ENCODE data around the gene FBXO46.
A peak's percentile ranks its signal among the peaks of the same experiment; 100 is the strongest.

FBXO46 gene

DNA sequence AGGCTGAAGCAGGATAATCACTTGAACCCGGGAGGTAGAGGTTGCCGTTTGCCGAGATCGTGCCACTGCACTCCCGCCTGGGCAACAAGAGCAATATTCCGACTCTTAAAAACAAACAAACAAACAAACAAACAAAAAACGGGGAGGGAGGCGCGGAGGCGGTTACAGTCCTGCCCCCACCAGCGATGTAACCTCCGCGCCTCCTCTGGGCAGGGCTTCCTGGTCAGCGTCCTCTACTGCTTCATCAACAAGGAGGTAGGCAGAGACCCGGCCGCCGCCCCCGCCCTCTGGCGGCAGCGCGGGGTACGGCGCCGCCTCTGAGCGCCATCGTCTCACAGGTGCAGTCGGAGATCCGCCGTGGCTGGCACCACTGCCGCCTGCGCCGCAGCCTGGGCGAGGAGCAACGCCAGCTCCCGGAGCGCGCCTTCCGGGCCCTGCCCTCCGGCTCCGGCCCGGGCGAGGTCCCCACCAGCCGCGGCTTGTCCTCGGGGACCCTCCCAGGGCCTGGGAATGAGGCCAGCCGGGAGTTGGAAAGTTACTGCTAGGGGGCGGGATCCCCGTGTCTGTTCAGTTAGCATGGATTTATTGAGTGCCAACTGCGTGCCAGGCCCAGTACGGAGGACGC is 49.2 kb downstream of the FBXO46 start:
- peak; percentile 78 for DNase-seq

DNA sequence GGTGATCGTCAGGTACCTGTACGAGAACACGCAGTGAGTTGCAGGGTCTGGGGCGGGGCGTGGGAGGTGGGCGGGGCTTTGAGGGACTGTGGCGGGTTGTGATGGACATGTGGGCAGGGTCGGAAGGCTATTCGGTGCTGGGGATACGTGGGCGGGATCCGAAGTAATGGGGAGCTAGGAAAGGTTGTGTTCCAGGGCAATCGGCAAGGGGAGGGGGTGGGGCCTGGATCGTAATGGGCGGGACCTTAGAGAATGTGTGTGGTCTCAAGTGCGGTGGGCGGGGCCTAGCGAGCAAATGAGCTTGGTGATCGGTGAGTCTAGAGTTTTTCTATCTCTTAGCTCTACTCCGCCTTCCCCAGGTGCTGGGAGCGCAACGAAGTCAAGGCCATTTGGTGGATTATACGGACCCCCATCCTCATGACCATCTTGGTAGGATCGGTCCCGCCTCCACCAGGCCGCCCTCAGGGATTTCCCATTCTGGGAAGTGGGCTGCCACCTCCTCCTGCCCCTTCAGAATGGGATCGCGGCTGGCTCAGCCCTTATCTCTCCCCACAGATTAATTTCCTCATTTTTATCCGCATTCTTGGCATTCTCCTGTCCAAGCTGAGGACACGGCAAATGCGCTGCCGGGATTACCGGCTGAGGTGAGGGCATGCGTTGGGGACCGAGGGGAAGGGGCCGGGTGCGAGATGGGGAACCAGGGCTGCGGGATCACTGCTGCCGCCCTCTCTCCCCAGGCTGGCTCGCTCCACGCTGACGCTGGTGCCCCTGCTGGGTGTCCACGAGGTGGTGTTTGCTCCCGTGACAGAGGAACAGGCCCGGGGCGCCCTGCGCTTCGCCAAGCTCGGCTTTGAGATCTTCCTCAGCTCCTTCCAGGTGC is 53.1 kb downstream of the FBXO46 start:
- DNase-seq = peak; percentile 51

DNA sequence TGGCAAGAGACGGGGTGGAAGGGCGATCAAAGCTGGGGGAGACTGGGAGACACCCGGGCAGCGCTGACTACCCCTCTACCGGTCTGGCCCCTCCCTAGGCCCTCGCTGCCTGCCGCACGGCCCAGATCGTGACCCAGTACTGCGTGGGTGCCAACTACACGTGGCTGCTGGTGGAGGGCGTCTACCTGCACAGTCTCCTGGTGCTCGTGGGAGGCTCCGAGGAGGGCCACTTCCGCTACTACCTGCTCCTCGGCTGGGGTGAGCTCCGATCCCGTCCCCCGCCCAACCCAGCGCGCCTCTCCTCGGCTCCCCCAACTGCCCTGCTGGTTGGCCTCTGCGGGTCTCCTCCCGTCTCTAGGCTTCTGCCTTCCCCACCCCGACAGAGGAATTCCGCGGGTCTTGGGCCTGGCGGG is 53.8 kb downstream of the FBXO46 start:
- no peak for DNase-seq

DNA sequence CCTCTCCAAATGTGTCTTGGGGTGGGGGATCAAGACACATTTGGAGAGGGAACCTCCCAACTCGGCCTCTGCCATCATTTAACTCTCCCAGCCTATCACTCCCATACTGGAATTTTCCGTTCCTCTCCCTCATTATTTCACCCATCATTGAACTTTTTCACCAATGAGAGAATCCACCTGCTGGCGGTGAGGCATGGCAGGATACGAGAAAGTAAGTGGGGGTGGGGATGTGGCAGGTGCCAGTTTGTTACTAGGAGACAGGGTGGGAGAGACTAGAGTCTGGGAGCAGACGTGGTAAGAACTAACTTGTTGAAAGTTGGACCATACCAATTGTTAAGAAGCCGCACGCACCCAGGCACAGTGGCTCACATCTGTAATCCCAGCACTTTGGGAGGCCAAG is 55.8 kb downstream of the FBXO46 start:
- no peak for DNase-seq

DNA sequence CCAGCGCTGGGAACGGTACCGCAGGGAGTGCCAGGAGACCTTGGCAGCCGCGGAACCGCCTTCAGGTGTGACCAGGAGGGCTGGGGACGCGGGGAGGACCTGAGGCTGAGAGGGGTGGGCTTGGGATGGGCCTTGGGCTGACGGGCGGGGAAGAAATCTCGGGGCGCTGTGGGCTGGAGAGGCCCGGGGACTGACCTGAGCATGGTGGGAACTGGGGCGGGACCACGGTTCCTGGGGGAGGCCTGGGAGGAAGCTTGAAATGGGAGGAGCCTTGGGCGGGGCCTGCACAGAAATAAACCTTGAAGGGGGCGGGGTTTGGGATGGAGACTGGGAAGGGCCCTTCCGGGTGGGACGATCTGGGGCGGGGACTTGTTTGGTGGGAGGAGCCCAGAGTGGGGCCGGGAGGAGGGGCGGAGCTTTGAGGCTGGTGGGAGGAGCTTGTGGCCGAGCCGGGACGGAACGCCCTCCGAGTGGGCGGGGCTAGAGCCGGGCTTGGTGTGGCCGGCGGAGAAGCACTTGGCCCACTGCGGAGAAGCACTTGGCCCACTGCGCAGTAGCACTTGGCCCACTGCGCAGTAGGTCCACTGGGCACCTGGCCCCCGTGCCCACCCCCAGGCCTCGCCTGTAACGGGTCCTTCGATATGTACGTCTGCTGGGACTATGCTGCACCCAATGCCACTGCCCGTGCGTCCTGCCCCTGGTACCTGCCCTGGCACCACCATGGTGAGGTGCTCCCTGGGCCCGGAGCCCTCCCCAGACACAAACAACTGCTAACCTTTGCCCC is 59.8 kb downstream of the FBXO46 start:
- DNase-seq = no peak

DNA sequence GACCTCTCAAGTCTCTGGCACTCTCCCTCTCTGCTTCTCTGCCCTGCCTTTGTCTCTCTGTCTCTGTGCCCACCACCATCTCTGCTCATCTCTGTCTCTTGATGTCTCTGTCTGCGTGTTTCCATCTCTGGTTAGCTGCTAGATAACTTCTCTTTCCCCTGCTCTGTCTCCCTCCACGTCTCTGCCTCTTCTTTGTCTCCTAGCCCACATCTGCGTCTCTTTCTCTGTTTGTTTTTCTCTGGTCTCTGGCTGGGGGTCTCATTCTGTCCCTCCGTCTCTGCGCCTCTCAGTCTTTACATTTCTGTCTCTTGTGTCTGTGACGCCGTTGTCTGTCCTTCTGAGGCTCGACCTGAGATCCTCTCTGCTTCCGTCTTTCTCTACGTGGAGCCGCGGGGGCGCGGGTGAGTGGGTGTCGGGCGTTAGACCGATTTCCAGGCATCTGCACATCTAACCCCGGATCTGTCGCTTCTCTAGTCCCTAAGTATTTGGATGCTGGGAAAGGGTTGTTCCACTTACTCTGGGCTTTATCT is 62.3 kb downstream of the FBXO46 start:
- DNase-seq = peak; percentile 17

DNA sequence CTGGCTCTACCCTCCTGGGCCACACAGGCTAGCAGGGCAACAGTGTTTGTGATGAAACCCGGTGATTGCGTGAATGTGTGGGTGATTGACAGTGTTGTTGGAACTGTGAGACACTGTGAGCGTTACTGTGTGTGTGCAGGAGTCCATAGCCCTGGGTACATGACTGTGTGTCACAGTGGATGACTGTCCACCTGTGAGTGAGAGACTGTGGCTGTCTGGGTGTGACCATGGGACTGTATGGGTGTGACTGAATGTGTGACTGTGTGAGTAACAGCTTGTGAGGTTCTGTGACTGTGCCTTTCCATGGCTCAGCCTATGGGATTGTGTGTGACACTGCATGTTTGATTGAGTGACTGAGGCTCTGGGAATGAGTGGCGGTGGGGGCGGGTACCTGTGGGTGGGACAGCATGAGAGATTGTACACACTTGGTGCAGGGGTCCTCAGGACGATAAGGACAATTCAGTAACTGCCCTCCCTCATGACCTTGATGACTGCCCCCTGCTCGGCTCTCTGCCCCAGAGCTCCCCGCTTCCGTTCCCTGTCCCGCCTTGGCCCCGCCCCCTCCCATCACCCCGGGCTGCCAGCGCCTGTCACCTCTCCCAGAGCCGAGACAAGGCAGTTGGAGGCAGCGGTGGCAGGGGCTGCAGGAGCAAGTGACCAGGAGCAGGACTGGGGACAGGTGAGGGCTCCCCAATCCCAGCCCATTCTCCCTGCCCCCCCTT is 62.9 kb downstream of the FBXO46 start, which contains the start of gene GIPR:
Gene GIPR, plus strand, starts transcription at position 602 of the 722 bp plus-strand sequence. CDS start 1,300 bp downstream, outside the sequence.
- peak; percentile 49 for DNase-seq

DNA sequence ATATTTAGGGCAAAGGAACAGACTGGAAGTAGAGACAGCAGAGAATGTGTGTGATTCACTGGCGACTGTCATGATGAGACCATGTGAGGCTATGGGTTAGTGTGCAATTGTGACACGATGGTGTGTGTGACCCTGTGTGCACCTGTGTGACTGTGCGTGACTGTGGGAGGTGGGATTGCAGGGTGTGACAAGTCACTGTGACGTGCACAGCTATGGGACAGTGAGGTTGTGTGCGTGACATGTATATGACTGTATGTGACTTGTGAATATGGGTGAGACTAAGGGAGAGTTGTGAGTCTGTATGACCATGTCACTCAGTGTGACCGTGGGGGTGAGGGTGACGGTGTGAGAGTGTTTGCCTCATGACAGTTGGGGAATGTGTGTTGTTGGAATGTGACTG is 66.1 kb downstream of the FBXO46 start:
- DNase-seq = no peak

DNA sequence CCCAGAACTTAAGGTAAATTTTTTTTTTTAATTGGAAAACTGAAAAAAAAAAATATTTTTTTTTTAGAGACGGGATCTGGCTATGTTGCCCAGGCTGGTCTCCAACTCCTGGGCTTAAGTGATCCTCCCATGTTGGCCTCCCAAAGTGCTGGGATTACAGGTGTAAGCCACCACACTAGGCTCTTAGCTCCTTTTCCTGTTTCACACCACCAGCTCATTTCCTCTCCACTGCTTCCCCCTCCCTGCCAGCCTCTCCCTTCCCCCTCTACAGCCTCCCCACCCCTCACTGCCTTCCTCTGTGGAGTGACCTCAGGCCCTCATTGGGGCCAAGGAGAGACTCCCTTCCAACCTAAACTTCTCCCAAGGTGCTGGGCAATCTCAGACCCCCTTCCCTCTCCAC is 66.9 kb downstream of the FBXO46 start:
- DNase-seq = no peak

DNA sequence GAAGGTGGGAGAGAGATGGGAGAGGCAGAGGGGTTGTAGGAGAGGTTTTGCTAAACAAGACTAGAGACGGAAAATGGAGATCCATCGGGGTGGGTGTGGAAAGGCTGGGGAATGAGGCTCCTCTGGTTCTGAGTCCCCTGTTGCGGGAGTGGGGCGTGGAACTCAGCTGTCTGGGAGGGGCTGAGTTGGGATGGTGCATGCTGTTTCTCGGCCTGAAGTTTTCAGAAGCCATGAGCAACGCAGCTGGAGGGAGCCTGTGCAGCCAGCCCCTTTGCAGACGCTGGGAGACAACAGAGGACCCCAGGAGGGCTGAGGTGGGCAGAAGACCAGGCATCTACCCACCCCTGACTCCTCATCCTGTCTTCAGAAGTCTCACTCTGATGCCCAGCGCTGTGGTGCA is 70.1 kb downstream of the FBXO46 start:
- no peak for DNase-seq

All from activated gamma-delta T cell (primary cell).